MCF 10A (cell line): ENCODE results near the gene AP1G2. TPM values are rescaled to one million over a fixed set of nuclear protein-coding genes. Genes with fewer than 3 reads are reported as not detected.
A peak's percentile ranks its signal among the peaks of the same experiment; 100 is the strongest.

Source experiments
- BruUV-seq: library from RNA; stranded (reverse); fragments of 400-500 nt; replicated peaks from 2 replicates; lab custom pipeline; 2021; lab: Mats Ljungman, UMichigan
- CTCF ChIA-PET: fragments of 300-600 bp; sonication (Branson Sonifier 250); formaldehyde crosslinking; extraction: SDS; loops from one replicate; lab custom pipeline; 2021; ENCODE audit warnings: antibody characterized with exemption, inconsistent platforms; lab: Yijun Ruan, JAX
- POLR2A ChIA-PET: fragments of 300-600, 350-650 bp; sonication (Branson Sonifier 250); formaldehyde crosslinking; extraction: SDS; loops from one replicate; lab custom pipeline; 2020; ENCODE audit warnings: antibody characterized with exemption, inconsistent platforms; lab: Yijun Ruan, JAX
- DNase-seq: peaks from one replicate; pipeline ENCODE4 v3.0.0-alpha.2; 2018; ENCODE audit not compliant: unreplicated experiment
- H3K27ac Mint-ChIP-seq: one replicate; pipeline ENCODE4 v1.8.0; 2022; ENCODE audit warnings: mild to moderate bottlenecking, low read depth, mixed read lengths; ENCODE audit not compliant: unreplicated experiment
- H3K27me3 Mint-ChIP-seq: one replicate; pipeline ENCODE4 v1.8.0; 2022; ENCODE audit warnings: mixed read lengths; ENCODE audit not compliant: insufficient read depth, unreplicated experiment
- H3K36me3 Mint-ChIP-seq: one replicate; pipeline ENCODE4 v1.8.0; 2022; ENCODE audit warnings: mild to moderate bottlenecking, moderate library complexity, mixed read lengths; ENCODE audit not compliant: insufficient read depth, unreplicated experiment
- H3K4me1 Mint-ChIP-seq: one replicate; pipeline ENCODE4 v1.8.0; 2022; ENCODE audit warnings: mixed read lengths; ENCODE audit not compliant: insufficient read depth, unreplicated experiment
- H3K4me3 Mint-ChIP-seq: one replicate; pipeline ENCODE4 v1.8.0; 2022; ENCODE audit warnings: mild to moderate bottlenecking, moderate library complexity, mixed read lengths; ENCODE audit not compliant: unreplicated experiment
- H3K9me3 Mint-ChIP-seq: one replicate; pipeline ENCODE4 v1.8.0; 2022; ENCODE audit warnings: mixed read lengths; ENCODE audit not compliant: unreplicated experiment
- intact Hi-C: fragments of 100-400 bp; cut with micrococcal nuclease; formaldehyde crosslinking; loops from 2 replicates; pipeline ENCODE4 v1.14.1; 2022
- total RNA-seq: library from RNA; stranded (reverse); gene quantifications from 2 replicates; pipeline ENCODE4 v1.2.3, GENCODE V29; 2022
- TF ChIP-seq, protein P1 (sequence below): fragments of 200-600 bp; IDR thresholded peaks from one replicate; pipeline ENCODE4 v1.8.0; 2022; ENCODE audit warnings: antibody characterized with exemption, mild to moderate bottlenecking; ENCODE audit not compliant: unreplicated experiment

The AP1G2 gene
- total RNA-seq, 1 experiment from 2014 or later: 89.2 TPM

DNA sequence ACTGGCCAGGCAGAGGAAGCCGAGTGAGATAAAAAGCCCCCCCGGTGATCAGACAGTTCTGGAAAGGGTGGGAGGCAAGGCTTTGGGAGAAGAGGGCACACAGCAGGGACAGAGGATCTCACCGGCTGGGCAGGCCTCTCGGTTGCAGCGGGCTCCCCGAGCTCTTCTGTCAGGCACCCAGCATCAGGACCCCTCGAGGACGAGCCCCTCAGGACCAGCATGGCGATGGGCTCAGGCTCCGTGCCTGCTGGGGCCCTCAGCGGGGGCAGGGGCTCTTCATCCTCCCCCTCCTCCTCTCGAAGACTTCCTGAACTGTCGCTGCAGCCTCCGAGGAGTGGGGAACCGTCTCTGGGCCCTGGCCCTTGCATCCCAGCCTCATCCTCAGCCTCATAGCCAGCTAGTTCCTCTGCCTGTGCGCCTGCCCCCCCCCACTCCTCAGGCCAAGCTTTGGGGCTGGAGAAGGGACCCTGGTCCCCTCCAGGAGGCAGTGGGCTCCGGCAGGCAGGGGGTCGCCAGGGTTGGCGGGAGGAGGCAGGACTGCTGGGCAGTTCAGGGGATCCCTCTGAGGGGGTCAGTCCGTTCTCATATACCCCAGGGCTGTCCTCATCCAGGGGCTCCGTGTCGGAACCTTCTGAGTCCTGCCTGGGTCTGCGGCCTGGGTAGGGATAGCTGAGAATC is 3.4 kb upstream of the AP1G2 start:
- ChIA-PET POLR2A (no interaction called here), CTCF (interaction anchor here (0.9 to 7.6 kb wide), 3 partner anchors 12 to 22 kb away, joined by 3 to 57 read pairs (median 6); no protein-coding TSS in a partner anchor)
- BruUV-seq: no TSS peak
- Mint-ChIP-seq H3K36me3 (peaks cover 8% of the 10 kb centered on the region), H3K4me3 (no peak overlapping the region), H3K27ac (no peak overlapping the region), H3K9me3 (no peaks in the 10 kb centered on the region), H3K27me3 (peaks cover under 1% of the 10 kb centered on the region), H3K4me1 (peaks cover 31% of the 10 kb centered on the region)
- TF ChIP-seq, protein P1, sequence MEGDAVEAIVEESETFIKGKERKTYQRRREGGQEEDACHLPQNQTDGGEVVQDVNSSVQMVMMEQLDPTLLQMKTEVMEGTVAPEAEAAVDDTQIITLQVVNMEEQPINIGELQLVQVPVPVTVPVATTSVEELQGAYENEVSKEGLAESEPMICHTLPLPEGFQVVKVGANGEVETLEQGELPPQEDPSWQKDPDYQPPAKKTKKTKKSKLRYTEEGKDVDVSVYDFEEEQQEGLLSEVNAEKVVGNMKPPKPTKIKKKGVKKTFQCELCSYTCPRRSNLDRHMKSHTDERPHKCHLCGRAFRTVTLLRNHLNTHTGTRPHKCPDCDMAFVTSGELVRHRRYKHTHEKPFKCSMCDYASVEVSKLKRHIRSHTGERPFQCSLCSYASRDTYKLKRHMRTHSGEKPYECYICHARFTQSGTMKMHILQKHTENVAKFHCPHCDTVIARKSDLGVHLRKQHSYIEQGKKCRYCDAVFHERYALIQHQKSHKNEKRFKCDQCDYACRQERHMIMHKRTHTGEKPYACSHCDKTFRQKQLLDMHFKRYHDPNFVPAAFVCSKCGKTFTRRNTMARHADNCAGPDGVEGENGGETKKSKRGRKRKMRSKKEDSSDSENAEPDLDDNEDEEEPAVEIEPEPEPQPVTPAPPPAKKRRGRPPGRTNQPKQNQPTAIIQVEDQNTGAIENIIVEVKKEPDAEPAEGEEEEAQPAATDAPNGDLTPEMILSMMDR: no peak
- intact Hi-C loops: no loop called here
- DNase-seq: no peak

DNA sequence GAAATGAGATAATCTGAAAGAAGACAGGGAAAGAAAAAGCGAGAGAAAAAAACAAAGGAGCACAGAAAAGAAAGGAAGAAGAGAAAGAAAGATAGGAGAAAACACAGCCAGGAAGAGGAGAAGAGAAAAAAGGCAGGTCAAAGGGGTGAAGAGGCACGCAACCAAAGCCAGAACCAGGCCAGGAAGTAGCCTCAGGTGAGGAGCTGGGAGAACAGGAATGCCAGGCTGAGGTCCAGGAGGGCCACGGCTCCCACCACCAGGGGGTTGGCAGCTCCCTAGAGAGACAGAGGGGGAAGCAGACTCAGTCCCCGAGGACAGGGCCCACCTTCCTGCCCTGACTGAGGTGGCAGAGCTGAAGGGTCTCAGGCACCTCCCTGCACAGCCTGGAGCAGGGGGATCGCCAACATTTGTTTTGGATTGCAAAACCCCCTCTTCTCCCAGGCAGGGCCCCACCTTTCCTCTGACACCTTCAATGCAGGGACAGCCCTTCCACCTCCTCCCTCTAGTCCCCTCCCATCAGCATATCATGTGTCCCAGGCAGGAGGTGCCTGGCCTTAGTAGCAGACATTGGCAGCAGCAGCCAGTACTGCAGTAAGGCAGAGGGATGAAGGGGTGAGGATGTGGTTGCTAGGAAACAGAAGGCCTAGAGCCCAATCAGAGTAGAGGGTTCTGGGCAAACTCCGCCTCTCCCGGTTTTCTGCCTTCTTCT is 2.0 kb upstream of the AP1G2 start:
- H3K4me3 Mint-ChIP-seq: peak overlapping the region; percentile 99
- CTCF ChIA-PET: interaction anchor here (0.6 to 7.6 kb wide), 4 partner anchors 10 to 420 kb away, joined by 3 to 57 read pairs (median 4); no protein-coding TSS in a partner anchor
- BruUV-seq: no TSS peak
- POLR2A ChIA-PET: interaction anchor here (1.0 to 1.1 kb wide), 2 partner anchors 10 to 16 kb away, joined by 3 read pairs; no protein-coding TSS in a partner anchor
- peak overlapping the region; percentile 91 for H3K27ac Mint-ChIP-seq
- peaks cover 16% of the 10 kb centered on the region for H3K36me3 Mint-ChIP-seq
- TF ChIP-seq, protein P1: no peak
- peak; percentile 34 for DNase-seq
- H3K4me1 Mint-ChIP-seq: peaks cover 31% of the 10 kb centered on the region
- no peaks in the 10 kb centered on the region for H3K9me3 Mint-ChIP-seq
- intact Hi-C loops: loop anchor here (5.0 kb wide), 1 partner anchor 523 kb away; the partner anchor contains the start of gene PCK2
- no peaks in the 10 kb centered on the region for H3K27me3 Mint-ChIP-seq

DNA sequence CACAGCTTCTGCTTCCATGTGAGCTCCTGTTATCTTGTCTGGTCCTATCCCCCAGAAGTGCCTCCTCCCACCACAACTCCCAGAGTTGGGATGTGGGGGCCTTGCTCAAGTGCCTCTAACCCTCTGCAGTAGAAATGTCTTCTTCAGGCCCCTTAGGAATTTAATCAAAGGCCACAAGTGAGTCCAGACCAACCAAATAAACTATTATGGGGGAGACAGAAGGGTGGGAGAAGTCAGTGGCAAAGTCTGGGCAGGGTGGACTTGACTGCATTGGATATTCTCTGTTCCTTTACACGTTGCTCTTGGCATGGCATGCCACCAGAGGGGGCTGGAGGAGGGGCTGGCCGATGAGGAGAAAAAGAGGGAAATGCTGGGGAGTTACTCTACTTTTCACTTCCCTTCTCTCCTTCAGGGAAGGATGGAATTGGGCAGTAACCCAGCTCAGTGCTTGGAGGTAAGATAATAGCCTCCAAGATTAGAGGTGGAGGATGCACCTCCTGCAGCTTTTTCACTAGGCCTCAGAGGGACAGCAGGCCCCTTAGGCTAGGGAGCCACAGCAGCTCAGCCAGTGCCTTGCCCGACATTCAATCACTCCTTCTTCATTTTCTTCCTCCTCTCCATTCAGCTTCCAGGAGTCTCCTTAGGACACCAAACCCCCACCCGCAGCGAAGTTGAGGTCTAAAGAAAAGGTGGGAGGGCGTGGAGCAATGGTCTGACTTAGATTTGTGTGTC is 1.2 kb upstream of the AP1G2 start:
- Mint-ChIP-seq H3K9me3 (no peaks in the 10 kb centered on the region), H3K27me3 (no peaks in the 10 kb centered on the region), H3K4me3 (peak overlapping the region; percentile 99), H3K36me3 (peaks cover 24% of the 10 kb centered on the region), H3K4me1 (peaks cover 31% of the 10 kb centered on the region), H3K27ac (peak overlapping the region; percentile 91)
- CTCF ChIA-PET: interaction anchor here (0.6 to 7.6 kb wide), 5 partner anchors 9 to 421 kb away, joined by 3 to 57 read pairs (median 4); no protein-coding TSS in a partner anchor
- TF ChIP-seq, protein P1: no peak
- intact Hi-C loops: loop anchor here (5.0 kb wide), 1 partner anchor 524 kb away; the partner anchor contains the start of gene PCK2
- POLR2A ChIA-PET: interaction anchor here (1.0 to 1.1 kb wide), 2 partner anchors 9 to 16 kb away, joined by 3 read pairs; no protein-coding TSS in a partner anchor
- BruUV-seq: no TSS peak
- DNase-seq: peak; percentile 24
